Measurements from ENCODE around the gene COPS4.

- TF ChIP-seq, protein P1, sequence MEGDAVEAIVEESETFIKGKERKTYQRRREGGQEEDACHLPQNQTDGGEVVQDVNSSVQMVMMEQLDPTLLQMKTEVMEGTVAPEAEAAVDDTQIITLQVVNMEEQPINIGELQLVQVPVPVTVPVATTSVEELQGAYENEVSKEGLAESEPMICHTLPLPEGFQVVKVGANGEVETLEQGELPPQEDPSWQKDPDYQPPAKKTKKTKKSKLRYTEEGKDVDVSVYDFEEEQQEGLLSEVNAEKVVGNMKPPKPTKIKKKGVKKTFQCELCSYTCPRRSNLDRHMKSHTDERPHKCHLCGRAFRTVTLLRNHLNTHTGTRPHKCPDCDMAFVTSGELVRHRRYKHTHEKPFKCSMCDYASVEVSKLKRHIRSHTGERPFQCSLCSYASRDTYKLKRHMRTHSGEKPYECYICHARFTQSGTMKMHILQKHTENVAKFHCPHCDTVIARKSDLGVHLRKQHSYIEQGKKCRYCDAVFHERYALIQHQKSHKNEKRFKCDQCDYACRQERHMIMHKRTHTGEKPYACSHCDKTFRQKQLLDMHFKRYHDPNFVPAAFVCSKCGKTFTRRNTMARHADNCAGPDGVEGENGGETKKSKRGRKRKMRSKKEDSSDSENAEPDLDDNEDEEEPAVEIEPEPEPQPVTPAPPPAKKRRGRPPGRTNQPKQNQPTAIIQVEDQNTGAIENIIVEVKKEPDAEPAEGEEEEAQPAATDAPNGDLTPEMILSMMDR (IDR thresholded peaks at IDR 0.05) = no peak
- TF ChIP-seq POLR2A (IDR thresholded peaks at IDR 0.05) = no peak
Observed at GRCh38 chr4:83043801-83044407, 8.9 kb downstream of the COPS4 start.

All from Peyer's patch (tissue), 4 donors.